ENCODE measurements around the gene CCNC.
A peak's percentile ranks its signal among the peaks of the same experiment; 100 is the strongest.

Gene CCNC

DNA sequence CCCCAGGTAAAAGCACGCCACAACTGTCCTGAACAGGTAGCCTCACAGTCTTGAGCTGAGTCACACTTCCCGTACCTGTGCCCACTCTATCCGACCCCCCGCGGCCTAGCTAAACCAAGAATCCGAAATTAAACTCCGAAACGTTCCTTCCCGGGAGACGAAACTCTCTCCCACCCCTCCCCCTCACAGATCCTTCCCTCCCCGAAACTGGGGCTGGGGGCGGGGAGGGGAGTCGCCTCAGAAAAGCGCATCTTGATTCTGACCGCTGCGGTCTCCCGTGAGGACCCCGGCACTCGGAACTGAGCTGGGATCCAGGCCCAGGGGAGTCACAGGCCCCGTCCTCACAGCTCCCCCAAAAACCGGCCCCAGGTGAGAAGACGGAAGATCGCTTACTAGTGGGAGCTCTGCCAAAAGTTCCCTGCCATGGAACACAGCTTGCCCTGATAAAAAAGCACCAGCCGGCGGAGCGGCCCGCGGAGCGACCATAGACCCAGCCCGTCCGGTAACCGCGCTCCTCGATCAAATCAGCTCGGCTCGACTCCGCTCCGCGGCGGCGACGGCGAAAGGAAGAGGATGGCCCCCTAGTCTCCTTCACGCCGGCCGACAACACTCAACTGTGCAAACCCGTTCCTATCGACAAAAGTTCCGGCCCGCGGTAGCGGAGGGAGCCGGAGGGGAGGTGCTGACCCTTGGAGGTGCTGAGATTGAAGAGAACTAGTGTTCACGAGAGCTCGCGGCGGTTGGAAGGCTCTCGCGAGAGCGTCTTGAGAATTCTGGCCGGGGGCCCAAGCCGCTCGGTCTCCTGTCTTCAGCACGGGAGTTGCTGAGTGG lies at the start of gene CCNC:
CCNC (minus strand) TSS at position 558 of the 831 bp plus-strand sequence; CDS start at position 425, 133 bp downstream.
- peak; percentile 88 for DNase-seq

DNA sequence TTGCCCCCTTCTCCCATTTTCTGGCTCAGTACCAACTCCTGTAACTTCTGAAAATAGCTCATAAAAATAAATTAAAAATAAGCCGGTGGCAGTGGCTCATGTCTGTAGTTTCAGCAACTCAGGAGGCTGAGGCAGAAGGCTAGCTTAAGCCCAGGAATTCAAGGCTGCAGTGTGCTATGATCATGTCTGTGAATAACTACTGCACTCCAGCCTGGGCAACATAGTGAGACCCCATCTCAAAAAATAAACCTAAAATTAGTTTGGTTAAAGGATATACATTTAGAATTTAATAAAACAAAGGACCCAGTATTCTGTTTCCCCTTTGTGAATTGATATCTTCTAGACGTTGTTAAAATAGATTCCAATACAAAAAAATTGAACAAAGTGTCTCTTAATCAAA lies 48.7 kb upstream of the CCNC start:
- DNase-seq = no peak

GRCh38 chr6:99614430-99615186 lies 46.1 kb upstream of the CCNC start:
- DNase-seq = peak; percentile 28

GRCh38 chr6:99613705-99614429 lies 45.4 kb upstream of the CCNC start:
- peak; percentile 29 for DNase-seq

DNA sequence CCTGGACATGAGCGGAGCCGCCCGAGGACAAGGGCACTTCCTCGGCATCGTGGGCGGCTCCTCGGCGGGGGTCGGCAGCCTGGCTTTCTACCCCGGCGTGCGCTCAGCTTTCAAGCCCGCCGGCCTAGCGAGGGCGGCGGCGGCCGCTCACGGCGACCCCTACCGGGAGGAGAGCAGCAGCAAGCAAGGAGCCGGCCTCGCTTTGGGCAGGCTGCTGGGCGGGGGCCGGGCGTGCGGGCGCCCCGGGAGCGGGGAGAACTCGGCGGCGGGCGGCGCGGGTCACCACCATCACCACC lies 44.9 kb upstream of the CCNC start:
- DNase-seq = peak; percentile 51

DNA sequence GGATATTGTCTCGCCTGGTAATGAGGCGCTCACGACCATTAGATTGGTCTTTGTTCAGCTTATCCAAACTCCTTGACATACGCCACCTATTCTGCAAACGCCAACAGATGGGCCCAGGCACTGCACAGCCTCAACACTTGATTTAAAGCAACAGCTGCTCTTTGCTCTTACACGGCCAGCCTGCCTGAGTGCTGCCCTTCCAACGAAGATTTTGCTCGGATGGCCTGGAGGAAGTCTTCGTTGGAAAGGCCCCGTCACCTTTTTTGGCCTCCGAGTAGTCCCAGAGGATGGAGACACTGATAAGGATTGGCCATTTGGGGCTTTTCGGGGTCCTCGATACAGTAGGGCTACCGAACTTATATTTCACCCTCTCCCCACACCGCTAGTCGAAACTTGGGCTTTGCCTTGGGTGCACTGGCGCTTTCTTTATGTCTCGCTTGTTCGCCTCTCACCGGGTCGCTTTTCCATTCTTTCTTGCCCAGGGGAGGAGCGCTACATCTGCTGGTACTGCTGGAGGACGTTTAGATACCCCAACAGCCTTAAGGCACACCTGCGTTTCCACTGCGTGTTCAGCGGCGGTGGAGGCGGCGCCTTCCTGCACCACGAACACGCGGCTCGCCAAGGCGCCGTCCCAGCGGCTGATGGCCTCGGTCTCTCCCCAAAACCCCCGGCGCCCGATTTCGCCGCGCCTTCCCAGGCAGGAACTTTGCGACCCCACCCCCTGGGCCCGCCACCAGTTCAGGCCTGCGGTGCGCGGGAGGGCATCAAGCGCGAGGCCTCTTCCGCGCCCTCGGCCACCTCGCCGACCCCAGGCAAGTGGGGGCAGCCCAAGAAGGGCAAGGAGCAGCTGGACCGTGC lies 44.3 kb upstream of the CCNC start:
- peak; percentile 6 for DNase-seq

DNA sequence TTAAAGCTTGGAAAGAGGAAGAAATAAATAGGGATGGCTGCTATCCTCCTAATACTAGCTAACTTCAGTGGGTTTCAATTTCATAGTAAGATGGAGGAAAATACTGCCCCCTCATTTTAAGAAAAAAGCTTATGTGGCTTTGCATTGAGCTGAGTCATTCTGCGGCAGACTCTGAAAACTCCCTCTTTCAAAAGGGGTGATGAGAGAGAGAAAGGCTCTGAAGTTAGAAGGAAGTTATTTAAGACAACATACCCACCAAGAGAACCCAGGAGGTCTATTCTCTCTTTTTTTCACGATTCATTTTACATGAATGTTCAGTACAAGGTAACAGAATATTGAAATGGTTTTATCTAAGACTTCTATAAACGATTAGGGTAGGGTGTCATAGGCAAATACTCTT lies 42.7 kb upstream of the CCNC start:
- no peak for DNase-seq

DNA sequence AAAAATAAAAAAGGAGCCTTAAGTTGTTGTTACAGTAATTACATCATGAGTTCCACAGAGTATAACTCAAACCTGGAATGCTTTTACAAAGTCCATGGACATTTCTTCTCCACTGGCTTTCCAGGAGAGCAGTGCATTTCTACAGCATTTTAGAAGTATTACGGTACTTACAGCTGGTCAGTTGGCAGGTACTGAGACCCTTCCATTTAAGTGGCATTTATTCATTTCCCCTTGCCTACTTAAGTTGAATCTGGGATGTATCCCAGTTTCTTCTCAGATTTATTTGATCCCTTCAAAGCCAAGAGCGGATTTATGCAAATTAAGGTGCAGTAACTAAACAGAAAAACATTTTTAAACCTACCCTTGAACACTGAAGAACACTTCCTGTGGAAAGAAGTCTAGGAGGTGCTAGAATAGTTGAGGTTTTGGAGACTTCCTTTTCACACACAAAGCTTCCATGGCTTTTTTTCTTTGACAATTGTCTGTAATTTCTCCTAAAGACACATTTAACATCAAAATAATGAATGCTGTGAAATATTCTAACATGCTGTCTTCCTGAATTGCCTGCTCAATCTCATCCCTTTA lies 41.5 kb upstream of the CCNC start:
- no peak for DNase-seq

DNA sequence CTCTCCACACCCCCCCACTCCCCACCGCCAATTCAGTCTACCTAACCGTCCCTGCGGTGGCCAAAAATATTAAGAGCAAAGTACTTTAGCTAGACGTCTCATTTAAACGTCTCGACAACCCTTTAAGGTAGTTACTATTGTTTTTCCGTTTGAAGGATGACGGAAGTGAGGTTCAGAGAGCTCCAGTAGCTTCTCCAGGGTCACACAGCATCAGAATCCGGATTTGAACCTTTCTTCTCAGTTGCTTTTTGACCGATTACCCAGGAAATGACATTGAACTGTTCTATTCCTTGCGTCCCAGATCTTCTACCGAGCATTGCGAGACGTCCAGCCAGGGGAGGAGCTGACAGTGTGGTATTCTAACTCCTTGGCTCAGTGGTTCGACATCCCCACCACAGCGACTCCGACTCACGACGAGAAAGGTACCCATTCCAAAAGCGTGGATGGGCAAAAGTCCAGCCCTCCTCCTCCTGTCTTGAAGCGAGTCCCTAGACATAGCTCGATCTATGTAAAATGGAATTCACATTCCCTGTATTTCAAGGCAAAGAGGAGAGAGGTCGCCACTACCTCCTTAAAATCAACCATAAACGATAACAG lies 40.5 kb upstream of the CCNC start:
- no peak for DNase-seq

- DNase-seq = no peak
Observed at GRCh38 chr6:99608059-99608885, 39.8 kb upstream of the CCNC start.

DNA sequence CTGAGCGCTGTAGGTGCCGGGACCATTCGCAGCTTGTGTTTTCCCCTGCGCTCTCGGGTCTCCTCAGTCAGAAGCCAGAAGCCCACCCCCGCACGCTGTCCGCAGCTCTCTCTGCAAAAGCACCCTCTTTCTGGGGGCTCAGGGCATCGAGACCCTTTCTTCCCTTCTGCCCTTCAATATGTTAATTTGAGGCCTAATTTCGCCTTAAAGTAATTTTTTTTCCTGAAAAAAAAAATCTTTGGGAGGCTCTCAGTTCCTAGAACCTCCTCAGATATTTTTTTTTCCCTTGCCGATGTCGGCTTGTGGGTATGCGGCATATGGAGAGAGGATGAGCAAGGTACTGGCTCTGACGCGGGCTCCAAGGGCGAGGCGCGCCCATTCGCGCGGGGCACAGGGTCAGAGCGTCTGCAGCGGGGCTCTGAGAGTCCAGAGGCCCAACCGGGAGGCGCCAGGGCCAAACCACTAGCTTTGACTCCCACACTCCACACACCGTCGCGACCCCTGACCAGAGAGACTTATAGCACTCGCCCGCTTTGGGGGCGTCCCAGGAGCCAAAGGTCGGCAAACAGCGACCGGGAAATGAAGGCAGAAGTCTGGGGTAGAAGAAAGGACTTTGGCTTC lies 39.1 kb upstream of the CCNC start:
- no peak for DNase-seq

GRCh38 chr6:99606656-99607415 lies 38.4 kb upstream of the CCNC start, which contains the start of gene PRDM13:
PRDM13 (plus strand) TSS chr6:99606833; CDS start chr6:99607035, 202 bp downstream.
- no peak for DNase-seq

DNA sequence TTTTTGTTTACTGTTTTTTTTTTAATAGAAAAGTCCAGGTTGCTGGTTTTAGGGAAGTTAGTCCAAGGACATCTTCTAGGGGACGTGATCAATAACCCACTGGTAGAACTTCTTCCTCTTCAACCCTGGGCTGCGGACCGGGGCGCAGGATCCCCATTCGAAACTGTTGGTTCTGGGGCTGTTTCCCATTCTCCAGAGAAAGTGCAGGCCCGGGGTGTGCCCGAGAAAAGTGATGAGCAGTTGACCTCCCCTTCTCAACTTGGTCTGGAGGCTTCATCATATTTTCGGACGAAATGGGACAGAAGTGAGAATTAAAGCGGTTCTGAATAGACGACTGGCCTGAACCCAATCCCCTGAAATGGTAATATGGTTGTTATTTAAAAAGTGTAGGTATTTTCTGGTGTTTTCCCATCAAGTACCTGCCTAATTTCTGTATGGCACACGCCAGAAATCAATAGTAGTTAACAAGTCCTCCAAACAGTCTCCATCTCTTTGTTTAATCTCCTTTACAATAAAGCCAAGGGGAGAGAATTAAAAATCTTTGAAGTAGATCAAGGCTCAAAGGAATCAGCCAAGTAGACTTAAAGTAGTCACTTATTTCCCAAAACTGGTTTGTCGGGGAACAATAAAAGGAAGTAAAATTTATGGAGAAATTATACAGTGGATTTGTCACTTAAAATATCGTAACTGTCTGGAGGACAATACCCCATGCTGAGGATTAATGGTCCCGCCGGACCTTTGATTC lies 37.6 kb upstream of the CCNC start:
- DNase-seq = no peak

- DNase-seq = no peak
Observed at GRCh38 chr6:99605074-99605734, 36.7 kb upstream of the CCNC start.

DNA sequence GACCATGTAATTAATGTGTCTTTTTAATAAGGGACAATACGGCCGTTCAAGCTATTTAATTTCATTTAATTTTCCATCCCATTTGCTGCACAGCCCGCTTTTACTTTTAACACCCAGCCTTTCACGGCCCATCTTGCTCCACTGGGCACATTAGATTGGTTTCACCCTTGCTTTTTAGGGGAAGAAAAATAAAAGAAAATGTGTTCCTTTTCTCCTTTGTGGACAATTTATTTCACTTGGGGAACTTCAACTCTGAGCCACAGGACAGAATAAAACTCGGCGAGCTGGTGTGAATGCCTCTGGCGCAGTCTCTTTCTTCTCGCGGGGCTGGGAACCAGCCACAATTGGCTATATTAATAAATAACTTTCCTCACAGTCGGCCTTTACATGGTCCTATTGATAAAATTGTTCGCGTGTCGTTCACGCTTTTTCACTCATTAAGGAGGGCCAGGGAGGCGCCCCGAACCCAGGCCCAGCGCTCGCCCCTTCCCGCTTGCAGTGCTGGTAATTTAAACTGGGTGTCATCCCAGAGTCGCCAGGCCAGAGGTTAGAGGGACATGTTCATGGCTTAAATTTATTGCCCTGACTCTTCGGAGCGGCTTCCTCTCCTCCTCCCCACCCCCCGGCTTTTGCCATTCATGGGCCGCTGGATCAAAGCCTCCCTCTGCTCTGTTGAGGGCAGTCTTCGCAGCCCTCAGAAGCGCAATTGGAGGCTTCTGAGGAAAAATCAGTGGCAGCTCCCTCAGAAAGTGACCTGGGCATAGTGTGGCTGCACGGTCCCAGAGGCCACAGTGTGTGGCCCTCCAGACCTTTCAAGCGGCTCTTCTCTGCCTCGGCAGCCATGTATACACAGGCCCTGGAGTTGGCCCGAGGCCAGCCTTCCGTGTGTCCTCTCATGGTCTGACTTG lies 36.0 kb upstream of the CCNC start:
- no peak for DNase-seq

DNA sequence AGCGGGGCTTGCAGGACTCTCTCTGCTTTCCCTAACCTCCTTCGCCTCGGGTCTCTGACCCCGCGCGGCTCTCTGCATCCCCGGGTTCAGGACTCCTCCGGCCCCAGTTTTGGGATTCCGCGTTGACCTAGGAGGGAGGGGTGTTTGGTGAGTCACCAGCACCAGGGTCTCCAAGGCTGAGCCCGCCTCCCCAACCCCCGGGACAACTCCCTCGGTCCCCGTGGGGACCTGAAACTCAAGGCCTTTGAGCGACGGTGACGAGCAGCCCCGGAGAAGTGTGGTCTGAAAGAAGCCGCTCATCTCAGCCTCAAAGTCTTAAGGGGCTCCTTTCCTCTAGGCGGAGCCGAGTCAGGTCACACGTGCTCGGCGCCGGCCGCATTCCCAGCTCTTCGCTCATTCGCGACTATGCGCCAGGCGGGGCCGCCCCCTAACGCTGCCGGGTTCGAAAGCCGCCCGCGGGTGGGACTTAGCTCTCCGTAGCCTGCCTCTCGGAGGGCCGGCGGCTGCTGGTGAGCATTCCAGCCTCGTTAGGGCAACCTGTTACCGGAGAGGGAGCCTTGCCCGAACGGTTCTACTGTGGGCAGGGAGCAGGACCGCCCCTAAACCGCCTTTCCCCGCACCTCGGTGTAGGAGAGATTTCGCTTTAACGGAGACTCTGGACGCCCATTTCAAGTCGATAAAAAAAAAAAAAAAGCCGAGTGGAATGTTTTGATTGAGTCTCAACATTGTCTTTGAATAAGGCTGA lies 35.1 kb upstream of the CCNC start:
- peak; percentile 19 for DNase-seq
